HG03571 (cell line): ENCODE results near the gene TBC1D19.
A peak's percentile ranks its signal among the peaks of the same experiment; 100 is the strongest.
"Not testable (repeated sequence)": the region's sequence is repeated elsewhere in the genome, so short reads cannot be mapped to it uniquely, and the experiment has no call there.

Source experiments
- ATAC-seq: cut with Tn5 transposase; IDR thresholded peaks from one replicate; pipeline ENCODE4 v1.9.1; 2021; ENCODE audit not compliant: unreplicated experiment

The TBC1D19 gene, protein sequence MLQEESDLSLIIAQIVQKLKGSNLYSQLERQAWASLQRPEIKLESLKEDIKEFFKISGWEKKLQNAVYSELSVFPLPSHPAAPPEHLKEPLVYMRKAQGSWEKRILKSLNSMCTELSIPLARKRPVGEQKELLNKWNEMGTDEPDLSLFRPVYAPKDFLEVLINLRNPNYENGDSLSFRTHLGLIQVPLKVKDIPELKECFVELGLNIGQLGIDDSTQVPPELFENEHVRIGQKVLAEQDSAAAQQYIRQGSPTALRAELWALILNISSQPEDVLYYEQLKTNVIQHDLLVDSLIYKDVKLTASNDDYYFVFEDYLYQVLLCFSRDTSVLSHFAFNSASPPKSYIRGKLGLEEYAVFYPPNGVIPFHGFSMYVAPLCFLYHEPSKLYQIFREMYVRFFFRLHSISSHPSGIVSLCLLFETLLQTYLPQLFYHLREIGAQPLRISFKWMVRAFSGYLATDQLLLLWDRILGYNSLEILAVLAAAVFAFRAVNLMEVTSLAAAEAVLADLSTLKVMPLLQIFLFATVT

GRCh38 chr4:26583865-26584652 lies at the start of gene TBC1D19:
Gene TBC1D19 (plus strand): TSS chr4:26584084. CDS start chr4:26584194, 110 bp downstream.
- peak; percentile 100 for ATAC-seq

- ATAC-seq, result no peak
Measured at GRCh38 chr4:26542991-26543390, 40.9 kb upstream of the TBC1D19 start.

DNA sequence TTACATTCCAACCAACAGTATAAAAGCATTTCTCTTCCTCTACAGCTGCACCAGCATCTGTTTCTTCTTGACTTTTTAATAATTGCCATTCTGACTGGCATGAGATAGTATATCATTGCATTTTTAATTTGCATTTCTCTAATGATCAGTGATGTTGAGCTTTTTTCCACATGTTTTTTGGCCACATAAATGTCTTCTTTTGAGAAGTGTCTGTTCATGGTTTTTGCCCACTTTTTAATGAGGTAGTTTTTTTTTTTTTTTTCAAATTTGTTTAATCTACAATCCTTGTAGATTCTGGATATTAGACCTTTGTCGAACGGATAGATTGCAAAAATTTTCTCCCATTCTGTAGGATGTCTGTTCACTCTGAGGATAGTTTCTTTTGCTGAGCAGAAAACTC lies 39.5 kb upstream of the TBC1D19 start:
- ATAC-seq, result no peak

- not testable (repeated sequence) for ATAC-seq
Measured at GRCh38 chr4:26548379-26548778, 35.5 kb upstream of the TBC1D19 start.

GRCh38 chr4:26557164-26557563 lies 26.7 kb upstream of the TBC1D19 start:
- ATAC-seq, result no peak

DNA sequence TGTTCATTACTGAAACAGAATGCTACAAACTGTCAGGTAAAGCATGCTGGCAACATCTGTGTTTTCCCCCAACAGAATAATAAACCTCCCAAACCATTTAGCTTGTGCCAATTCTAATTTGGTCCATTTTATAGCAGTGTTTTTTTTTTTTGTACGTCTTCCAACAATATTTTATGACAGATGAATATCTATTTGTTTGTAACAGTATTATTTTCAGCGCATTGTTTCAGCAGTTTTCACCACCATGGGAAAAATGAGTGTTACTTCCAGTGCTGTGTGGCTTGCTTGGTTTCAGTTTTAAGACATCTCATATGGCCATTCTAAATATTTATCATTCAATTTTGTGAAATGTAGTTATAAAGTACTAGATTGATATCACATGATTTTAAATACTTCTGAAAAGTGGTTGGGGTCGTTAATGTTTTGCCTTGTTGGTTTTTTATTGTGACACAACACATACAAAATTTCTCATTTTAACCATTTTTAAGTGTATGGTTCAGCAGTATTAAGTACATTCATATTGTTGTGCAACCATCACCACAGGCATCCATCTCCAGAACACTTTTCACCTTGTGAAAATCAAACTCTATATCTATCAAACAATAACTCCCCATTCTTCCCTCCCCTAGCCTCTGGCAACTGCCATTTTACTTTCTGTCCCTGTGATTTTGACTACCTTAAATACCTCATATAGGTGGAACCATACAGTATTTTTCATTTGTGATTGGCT lies 25.6 kb upstream of the TBC1D19 start:
- no peak for ATAC-seq

- ATAC-seq, result no peak
Measured at GRCh38 chr4:26566133-26566532, 17.8 kb upstream of the TBC1D19 start.

DNA sequence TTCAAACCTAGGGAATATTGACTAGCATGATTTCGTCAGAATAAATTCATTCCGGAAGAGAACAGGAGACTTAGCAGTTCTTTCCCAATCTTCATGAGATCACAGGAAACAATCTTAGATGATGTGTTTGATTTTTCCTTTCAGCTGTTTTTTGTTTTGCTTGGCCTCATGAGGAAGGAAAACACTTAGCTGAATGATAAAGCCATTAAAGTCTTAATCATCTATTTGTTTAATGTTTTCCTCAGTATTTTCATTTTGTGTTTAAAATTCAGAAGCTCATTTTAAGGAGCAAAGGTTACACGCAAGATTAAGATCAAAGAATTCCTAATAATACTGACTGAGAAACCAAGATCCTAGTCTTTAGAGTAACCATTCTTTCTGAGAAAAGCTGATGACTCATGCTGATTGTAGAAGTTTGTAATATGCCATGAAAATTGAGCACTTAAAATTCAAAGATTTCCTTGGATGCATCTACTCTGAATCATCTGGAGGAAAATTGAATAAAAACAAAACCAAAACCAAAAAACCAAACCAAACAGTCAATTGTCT lies 15.4 kb upstream of the TBC1D19 start:
- ATAC-seq, result no peak

DNA sequence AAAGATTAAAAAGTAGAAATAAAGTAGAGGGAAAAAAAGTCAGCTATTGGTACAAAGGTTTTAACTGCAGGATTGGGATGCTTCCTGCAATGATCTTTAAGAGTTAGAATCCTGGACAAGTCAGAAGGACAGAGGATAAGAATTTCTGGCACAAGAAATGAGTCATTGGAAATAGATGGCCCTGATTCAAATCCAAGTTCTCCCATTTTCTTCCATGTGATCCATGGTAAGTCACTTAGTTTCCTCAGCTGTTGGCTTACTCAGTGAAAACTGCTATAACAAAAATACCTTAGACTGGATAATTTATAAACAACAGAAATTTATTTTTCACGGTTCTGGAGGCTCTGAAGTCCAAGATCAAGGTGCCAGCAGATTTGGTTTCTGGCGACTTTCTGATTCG lies 13.3 kb upstream of the TBC1D19 start:
- ATAC-seq, result no peak

- ATAC-seq, result no peak
Measured at GRCh38 chr4:26573389-26573794, 10.5 kb upstream of the TBC1D19 start.

- no peak for ATAC-seq
Measured at GRCh38 chr4:26574563-26574962, 9.3 kb upstream of the TBC1D19 start.

DNA sequence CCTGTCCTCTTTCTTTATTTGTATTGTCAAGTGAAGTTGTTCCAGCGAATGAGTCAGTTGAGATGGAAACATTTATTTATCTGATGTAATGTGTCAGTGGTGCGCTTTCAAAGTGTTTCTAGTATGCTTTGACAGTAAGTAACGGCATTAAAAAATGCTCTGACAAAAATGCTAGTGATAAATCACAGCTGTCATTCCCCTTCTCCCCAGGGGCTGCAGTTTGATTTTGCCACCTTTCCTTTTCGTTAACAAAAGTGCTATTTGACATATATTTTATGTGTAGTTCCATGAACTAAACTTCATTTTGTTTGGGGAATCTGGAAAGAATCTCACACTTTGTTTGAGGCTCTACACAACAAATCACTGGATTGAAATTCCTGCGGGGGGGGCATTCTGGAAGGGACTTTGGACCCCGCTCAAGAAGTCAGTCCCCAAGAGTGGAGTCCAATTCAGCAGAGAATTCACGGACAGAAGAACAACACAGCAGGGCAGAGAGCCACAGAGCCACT lies 7.6 kb upstream of the TBC1D19 start:
- no peak for ATAC-seq

DNA sequence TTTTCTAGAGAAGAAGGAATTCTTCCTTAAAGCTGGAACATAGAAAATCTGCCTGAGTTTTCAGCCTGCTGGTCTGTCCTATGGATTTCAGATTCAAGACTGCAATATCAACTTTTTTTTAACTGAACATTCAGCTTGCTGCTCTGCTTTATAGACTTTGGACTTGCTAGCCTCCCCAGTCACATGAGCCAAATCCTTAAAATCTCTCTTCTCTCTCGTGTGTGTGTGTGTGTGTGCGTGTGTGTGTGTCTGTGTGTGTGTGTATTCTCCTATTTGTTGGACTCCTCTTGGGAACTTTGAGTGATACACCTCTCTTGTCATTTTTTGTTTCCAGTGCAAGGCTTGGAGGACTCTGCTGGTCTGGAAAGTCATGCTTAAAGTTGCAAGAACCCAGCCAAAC lies 6.8 kb upstream of the TBC1D19 start:
- no peak for ATAC-seq

- ATAC-seq, result no peak
Measured at GRCh38 chr4:26579169-26579568, 4.7 kb upstream of the TBC1D19 start.

DNA sequence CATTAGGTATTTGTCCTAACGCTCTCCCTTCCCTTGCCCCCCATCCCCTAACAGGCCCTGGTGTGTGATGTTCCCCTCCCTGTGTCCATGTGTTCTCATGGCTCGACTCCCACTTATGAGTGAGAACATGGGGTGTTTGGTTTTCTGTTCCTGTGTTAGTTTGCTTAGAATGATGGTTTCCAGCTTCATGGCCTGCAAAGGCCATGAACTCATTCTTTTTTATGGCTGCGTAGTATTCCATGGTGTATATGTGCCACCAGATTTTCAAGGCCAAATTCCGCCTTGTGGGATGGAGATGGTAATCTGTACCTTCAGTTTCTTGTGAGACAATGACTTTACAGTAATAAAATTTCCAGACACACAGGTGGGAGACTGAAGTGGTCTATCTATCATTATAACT lies 2.5 kb upstream of the TBC1D19 start:
- not testable (repeated sequence) for ATAC-seq

DNA sequence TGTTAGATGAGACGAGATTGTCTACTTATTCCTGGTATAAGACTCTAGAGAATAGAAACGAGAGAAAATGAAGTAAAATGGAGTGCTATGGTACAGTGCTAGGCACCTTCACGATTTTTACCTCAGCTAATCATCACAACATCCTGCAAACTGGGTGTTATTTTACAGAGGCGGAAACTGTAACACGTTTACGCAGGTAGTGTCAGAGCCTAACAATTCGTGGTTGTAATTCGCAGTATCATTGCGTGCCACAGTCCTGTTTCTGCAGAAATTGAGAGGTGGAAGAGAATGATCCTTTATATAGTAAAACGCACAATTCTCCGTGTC lies 383 bp upstream of the TBC1D19 start:
- ATAC-seq, result peak; percentile 66

DNA sequence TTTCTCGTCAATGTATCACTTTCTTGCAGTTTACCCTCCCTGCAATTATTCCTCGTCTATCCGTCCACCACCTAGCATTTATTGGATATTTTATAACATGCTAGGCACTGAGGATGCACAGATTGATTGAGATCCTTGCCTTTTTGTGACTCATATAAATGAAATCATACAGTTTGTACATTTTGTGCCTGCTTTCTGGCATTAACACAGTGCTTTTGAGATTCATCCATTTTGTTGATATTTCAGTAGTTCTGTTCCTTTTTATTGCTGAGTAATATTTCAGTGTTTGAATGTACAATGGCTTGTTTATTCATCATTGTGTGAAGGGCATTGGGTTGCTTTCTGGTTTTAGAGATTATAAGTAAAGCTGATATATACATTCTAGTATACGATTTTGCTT lies 841 bp downstream of the TBC1D19 start:
- ATAC-seq, result no peak

GRCh38 chr4:26589705-26590104 lies 5.8 kb downstream of the TBC1D19 start:
- no peak for ATAC-seq

- no peak for ATAC-seq
Measured at GRCh38 chr4:26590639-26591038, 6.8 kb downstream of the TBC1D19 start.

GRCh38 chr4:26593557-26593956 lies 9.7 kb downstream of the TBC1D19 start:
- ATAC-seq, result not testable (repeated sequence)

DNA sequence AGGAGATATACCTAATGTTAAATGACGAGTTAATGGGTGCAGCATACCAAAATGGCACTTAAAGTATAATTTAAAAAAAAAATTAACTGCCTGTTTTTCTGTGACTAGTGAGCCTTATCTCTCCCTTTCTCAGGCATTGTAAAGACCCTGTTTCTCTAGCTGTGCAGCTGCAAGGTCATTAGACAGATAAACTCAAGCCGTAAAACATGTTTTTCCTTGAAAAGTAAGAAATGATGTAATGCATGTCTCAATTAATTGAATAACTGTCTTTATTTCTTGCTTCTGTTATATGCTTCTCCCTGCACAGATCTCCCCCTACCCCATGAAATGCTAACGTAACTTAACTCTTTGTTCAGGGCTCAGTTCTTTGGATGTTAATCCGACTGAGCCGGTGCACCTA lies 10.5 kb downstream of the TBC1D19 start:
- no peak for ATAC-seq
